HG03060 (cell line): ENCODE results near the gene BTN1A1.
A peak's percentile ranks its signal among the peaks of the same experiment; 100 is the strongest.
"Not testable (repeated sequence)": the region's sequence is repeated elsewhere in the genome, so short reads cannot be mapped to it uniquely, and the experiment has no call there.

Source experiments
- ATAC-seq: cut with Tn5 transposase; IDR thresholded peaks from one replicate; pipeline ENCODE4 v1.9.1; 2021; ENCODE audit warnings: low read depth, moderate number of reproducible peaks; ENCODE audit not compliant: unreplicated experiment

The BTN1A1 gene

DNA sequence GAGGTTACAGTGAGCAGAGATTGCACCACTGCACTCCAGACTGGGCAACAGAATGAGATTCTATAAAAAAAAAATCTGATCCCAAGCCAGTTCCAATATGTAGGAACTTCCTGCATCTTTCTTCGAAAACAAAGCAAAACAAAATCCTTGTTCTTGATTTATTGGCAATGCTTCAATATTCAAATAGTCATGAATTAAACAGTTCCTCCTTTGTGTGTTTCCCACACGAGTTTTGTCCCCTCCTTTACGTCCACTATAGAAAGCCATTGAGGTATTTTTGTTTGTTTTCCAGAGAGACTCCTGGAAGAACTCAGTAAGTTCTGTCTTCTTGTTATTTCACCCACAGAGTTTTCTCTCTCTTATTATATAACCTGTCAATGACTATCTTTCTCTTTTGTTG is 7.6 kb downstream of the BTN1A1 start:
- no peak for ATAC-seq

GRCh38 chr6:26511033-26511432 is 10.9 kb downstream of the BTN1A1 start:
- not testable (repeated sequence) for ATAC-seq

- no peak for ATAC-seq
These were observed 14.9 kb downstream of the BTN1A1 start for GRCh38 chr6:26514984-26515383.

GRCh38 chr6:26516481-26517427 is 16.7 kb downstream of the BTN1A1 start:
- no peak for ATAC-seq

DNA sequence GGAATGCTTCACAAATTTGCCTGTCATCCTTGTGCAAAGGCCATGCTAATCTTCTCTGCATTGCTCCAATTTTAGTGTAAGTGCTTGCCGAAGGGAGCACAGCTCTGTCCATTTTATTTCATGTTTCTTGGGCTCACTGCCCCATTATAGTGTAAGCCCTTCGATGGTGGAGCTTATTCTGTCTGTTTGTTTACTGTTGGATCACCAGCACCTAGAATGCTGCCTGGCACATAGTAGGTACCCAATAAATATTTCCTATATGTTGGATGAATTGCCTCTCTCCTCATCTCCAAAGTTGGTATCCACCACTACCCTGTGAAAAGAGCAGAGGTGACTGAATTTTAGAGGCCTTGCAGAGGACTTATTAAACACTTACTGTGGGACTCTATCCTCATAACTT is 19.3 kb downstream of the BTN1A1 start:
- ATAC-seq: no peak

- ATAC-seq: peak; percentile 21
These were observed 20.2 kb downstream of the BTN1A1 start for GRCh38 chr6:26520237-26520849.

GRCh38 chr6:26520850-26521599 is 20.9 kb downstream of the BTN1A1 start:
- peak; percentile 53 for ATAC-seq

DNA sequence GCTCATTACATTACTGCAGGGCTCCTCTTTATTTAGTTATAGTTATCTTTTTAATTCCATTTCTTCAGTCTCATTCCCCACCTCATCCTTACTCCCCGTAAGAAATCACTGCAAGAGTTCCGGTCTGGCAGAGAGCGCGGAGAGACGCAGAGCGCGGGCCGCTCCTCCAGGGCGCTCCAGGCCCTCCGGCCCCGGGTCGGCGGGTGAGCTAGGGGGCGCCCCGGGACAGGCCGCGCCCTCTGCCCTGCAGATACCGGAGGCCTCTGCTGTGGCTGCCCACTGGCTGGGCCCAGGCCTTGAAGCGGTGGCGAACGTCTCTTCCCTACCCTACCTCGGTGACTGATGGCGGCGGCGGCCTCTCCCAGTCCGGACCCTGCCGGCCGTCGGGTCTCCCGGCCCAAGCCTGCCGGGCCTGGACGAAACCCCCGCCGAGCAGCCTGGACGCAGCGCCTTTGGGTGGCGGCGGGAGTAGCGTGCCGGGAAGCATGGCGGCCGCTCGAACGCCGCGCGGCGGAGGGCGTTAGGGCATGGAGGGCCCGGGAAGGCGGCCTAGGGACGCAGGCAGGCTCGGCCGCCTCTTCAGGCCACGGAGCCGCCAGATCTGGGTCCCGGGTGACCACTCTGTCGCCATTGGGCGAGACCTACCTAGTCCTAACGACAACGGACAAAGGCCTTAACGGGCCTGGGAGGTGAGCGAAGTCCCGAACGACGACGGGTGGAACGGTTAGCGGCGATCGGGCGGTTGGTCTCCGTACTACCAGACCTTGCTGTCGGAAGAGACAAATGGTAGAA is 21.7 kb downstream of the BTN1A1 start:
- peak; percentile 37 for ATAC-seq

DNA sequence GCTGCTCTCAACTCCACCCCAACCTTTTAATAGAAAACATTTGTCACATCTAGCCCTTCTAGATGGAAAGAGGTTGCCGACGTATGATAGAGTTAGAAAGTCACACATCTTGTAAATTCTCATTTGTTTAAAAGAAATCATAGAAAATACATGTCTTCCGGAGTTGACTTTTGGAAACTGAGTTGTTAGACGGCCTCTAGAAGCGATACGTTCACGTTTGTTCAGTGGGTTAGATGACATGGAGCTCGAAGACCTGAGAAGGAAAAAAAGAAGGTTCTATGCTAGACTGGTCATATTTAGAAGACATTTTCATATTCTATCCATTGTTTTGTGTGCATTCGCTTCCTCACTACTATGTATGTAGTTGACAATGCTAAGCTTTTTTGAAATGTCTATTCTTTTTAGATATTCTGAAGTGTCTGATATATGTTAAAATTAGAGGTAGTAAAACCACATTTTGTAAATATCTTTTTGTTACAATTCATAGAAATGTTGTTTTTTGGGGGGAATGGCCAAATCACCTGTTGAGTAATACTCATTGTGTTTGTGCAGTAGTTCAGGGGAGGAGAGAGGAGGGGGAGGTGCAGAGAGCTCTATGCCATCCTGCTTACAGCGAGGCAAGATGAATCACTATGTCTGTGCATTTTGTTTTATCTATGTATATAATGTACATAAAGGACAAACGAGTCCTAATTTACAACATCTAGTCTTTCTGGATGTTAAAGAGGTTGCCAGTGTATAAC is 22.6 kb downstream of the BTN1A1 start:
- not testable (repeated sequence) for ATAC-seq

DNA sequence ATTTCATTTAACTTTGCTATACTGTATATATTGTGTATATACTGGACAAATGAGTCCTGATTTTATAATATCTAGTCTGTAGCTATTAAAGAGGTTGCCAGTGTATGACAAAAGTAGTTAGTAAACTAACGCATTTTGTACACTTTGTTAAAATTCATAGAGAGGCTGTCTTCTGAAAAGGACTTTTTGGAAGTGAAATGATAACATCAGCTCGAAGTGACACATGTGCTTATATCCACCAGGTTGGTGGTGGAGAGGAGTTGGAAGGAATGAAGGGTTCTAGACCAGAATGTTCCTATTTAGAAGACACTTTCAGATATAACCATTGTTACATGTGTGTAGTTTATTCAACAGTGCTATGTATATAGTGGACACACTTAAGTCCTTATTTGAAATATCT is 24.2 kb downstream of the BTN1A1 start:
- ATAC-seq: not testable (repeated sequence)

DNA sequence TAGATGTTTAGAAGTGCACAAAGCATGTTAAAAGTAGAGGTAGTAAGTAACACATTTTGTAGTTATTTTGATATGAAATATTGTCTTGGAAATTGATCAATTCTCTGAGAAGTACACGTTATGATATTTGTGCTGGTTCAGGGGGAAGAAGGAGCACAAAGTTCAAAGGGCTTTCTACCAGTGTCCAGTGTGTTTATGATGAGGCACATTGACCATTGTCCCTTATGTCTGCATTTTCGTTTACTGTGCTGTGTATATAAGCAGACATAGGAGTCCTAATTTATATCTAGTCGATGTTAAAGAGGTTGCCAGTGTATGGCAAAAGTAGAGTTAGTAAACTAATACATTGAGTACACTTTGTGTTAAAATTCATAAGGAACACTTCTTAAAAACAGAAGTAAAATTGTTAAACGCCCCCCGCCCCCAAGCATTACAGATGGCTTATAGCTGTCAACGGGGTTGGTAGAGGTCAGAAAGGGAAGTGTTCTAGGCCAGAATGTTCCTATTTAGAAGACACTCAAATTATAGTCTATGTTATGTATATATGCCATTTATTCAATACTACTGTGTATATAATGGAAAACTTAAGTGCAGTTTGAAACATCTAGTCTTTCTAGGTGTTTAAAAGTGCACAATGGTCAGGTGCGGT is 24.7 kb downstream of the BTN1A1 start:
- no peak for ATAC-seq

GRCh38 chr6:26525838-26526237 is 25.7 kb downstream of the BTN1A1 start:
- ATAC-seq: no peak

- no peak for ATAC-seq
These were observed 26.8 kb downstream of the BTN1A1 start for GRCh38 chr6:26526928-26527327.

- no peak for ATAC-seq
These were observed 30.1 kb downstream of the BTN1A1 start for GRCh38 chr6:26530203-26530602.

DNA sequence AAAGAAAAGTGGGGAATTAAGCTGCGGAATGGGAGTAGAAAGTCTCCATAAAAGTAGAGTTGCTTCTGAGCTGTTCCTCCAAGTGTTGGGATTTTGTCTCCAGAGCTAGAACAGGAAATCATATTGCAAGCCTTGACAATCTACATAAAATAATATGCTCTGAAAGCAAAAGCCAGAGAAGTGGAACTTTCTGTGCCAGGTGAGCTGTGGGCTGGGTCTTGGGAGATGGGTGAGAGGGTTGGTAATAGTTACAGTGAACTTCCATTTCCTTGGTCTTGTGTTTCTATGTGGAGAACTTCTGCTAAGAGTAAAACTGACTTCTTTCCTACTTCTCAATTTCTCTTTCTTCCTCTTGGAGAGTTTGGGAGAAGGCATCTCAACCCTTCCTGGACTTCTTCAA is 31.8 kb downstream of the BTN1A1 start:
- no peak for ATAC-seq

DNA sequence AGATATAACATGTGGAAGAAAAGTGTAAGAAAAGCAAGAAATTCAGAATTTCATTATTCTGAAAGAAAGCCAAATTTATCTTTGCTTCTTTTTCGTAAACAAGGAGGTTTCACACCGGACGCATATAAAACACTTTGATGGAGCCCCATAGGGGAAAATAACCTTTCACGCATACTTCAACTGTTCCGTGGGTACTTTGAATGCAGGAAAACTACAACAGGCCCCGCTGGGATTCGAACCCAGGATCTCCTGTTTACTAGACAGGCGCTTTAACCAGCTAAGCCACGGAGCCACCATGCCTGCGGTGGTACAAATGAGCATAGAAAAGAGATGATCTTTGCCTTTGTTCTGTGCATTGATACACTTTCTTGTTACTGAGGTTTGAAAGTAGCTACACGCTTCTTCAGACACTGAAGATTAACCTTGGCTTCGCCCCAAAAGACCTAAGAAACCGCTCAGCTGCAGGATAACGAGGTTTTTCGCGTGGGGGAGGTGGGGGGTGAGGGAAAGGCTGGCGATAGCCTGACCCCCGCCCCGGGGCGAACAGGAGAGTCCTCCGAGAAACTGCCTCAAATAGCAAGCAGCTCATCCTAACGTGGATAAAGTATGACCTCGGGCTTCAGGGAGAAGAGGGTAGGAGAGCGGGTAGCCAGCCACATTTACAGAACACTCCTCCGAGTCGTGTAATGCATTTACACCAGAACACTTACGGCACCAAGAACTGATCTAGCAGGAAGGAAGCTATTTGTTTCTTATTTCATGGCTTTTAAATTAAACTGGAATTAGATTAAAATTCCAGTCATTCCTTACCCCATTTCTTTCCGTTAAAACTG is 32.8 kb downstream of the BTN1A1 start:
- peak; percentile 37 for ATAC-seq

- no peak for ATAC-seq
These were observed 33.4 kb downstream of the BTN1A1 start for GRCh38 chr6:26533532-26533931.
